Vagina (tissue), 2 donors: Measurements from ENCODE around the gene HPF1.

Source experiments
- CTCF ChIP-seq, 3 experiments: fragments of 450-650 bp in 2 of 3; fragments of 200-600 bp in 1 of 3; sonication (generic) in 1 of 3; IDR thresholded peaks; one replicate each; pipeline ENCODE4 v1.5.1; 2017 to 2019; ENCODE audit warnings: antibody characterized with exemption in 3 of 3, mild to moderate bottlenecking in 2 of 3, moderate library complexity in 2 of 3
- POLR2A ChIP-seq, 2 donors: fragments of 450-650 bp; IDR thresholded peaks; one replicate each; pipeline ENCODE4 v1.6.1; 2017; ENCODE audit warnings: antibody characterized with exemption in 2 of 2, mild to moderate bottlenecking in 2 of 2, moderate library complexity in 2 of 2
- POLR2AphosphoS5 ChIP-seq, 2 donors: sonication (generic); formaldehyde crosslinking; IDR thresholded peaks; one replicate each; pipeline ENCODE4 v1.9.0; 2017; ENCODE audit warnings: antibody characterized with exemption in 2 of 2, mild to moderate bottlenecking in 2 of 2, low read depth in 1 of 2; ENCODE audit not compliant: insufficient read depth in 1 of 2

GRCh38 chr4:169720529-169720928 is 37.2 kb downstream of the HPF1 start:
- no peak for TF ChIP-seq POLR2AphosphoS5 (IDR thresholded peaks at IDR 0.05; ENCODE audit: insufficient read depth in 1 of 2, low read depth in 1 of 2)
- TF ChIP-seq POLR2A (IDR thresholded peaks at IDR 0.05): no peak
- TF ChIP-seq CTCF (IDR thresholded peaks at IDR 0.05): no peak
